HG02798 (cell line): ENCODE measurements around the gene INTS12.
"Not testable (repeated sequence)": the region's sequence is repeated elsewhere in the genome, so short reads cannot be mapped to it uniquely, and the experiment has no call there.

Experiments used
- ATAC-seq: cut with Tn5 transposase; IDR thresholded peaks from one replicate; pipeline ENCODE4 v1.9.1; 2021; ENCODE audit warnings: mild to moderate bottlenecking; ENCODE audit not compliant: unreplicated experiment, poor library complexity

The INTS12 gene

GRCh38 chr4:105708181-105709080 lies at the start of gene INTS12, which contains the start of gene GSTCD:
TSS of gene INTS12 (minus strand) at chr4:105708689. CDS start at chr4:105700005, 8,684 bp downstream.
TSS of gene GSTCD (plus strand) at chr4:105708784. CDS start at chr4:105717614, 8,830 bp downstream.
- ATAC-seq = peak; percentile 87

GRCh38 chr4:105755375-105755774 lies 46.9 kb upstream of the INTS12 start:
- ATAC-seq = no peak

- ATAC-seq = no peak
These were observed 44.9 kb upstream of the INTS12 start for GRCh38 chr4:105753361-105753760.

- no peak for ATAC-seq
These were observed 43.3 kb upstream of the INTS12 start for GRCh38 chr4:105751718-105752299.

GRCh38 chr4:105748222-105748621 lies 39.7 kb upstream of the INTS12 start:
- ATAC-seq = no peak

GRCh38 chr4:105741548-105741947 lies 33.1 kb upstream of the INTS12 start:
- no peak for ATAC-seq

- not testable (repeated sequence) for ATAC-seq
These were observed 26.7 kb upstream of the INTS12 start for GRCh38 chr4:105735217-105735616.

GRCh38 chr4:105729895-105730294 lies 21.4 kb upstream of the INTS12 start:
- ATAC-seq = not testable (repeated sequence)

- ATAC-seq = no peak
These were observed 17.1 kb upstream of the INTS12 start for GRCh38 chr4:105725623-105726022.

- no peak for ATAC-seq
These were observed 10.7 kb upstream of the INTS12 start for GRCh38 chr4:105719204-105719603.

GRCh38 chr4:105715692-105716278 lies 7.3 kb upstream of the INTS12 start:
- no peak for ATAC-seq

GRCh38 chr4:105714932-105715331 lies 6.4 kb upstream of the INTS12 start:
- ATAC-seq = no peak

GRCh38 chr4:105714071-105714521 lies 5.6 kb upstream of the INTS12 start:
- peak; percentile 78 for ATAC-seq

GRCh38 chr4:105712766-105713165 lies 4.3 kb upstream of the INTS12 start:
- no peak for ATAC-seq

GRCh38 chr4:105710678-105711077 lies 2.2 kb upstream of the INTS12 start:
- no peak for ATAC-seq

- ATAC-seq = no peak
These were observed 1.6 kb upstream of the INTS12 start for GRCh38 chr4:105710012-105710600.

- ATAC-seq = peak; percentile 21
These were observed 577 bp upstream of the INTS12 start for GRCh38 chr4:105709081-105709450.

GRCh38 chr4:105707782-105708180 lies 708 bp downstream of the INTS12 start:
- ATAC-seq = no peak

- ATAC-seq = no peak
These were observed 9.9 kb downstream of the INTS12 start for GRCh38 chr4:105698607-105699006.

GRCh38 chr4:105695832-105696231 lies 12.7 kb downstream of the INTS12 start:
- ATAC-seq = not testable (repeated sequence)

- not testable (repeated sequence) for ATAC-seq
These were observed 13.7 kb downstream of the INTS12 start for GRCh38 chr4:105694812-105695211.
